GM18519 (cell line): ENCODE results near the gene ARHGEF19.
"Not testable (repeated sequence)": the region's sequence is repeated elsewhere in the genome, so short reads cannot be mapped to it uniquely, and the experiment has no call there.

ENCODE experiments used
- ATAC-seq: cut with Tn5 transposase; IDR thresholded peaks from one replicate; pipeline ENCODE4 v1.9.1; 2021; ENCODE audit warnings: mild to moderate bottlenecking, moderate library complexity; ENCODE audit not compliant: unreplicated experiment, low FRiP score

Gene ARHGEF19

GRCh38 chr1:16170283-16170673 lies 42.2 kb downstream of the ARHGEF19 start:
- no peak for ATAC-seq

- no peak for ATAC-seq
These were observed 43.7 kb downstream of the ARHGEF19 start for GRCh38 chr1:16168622-16169360.

- ATAC-seq: not testable (repeated sequence)
These were observed 44.3 kb downstream of the ARHGEF19 start for GRCh38 chr1:16168144-16168495.

- ATAC-seq: no peak
These were observed 44.9 kb downstream of the ARHGEF19 start for GRCh38 chr1:16167331-16168143.

- ATAC-seq: no peak
These were observed 46.3 kb downstream of the ARHGEF19 start for GRCh38 chr1:16166117-16166516.

GRCh38 chr1:16165548-16165947 lies 46.9 kb downstream of the ARHGEF19 start:
- no peak for ATAC-seq

GRCh38 chr1:16165073-16165364 lies 47.4 kb downstream of the ARHGEF19 start:
- no peak for ATAC-seq

GRCh38 chr1:16164213-16165072 lies 48.0 kb downstream of the ARHGEF19 start:
- ATAC-seq: no peak

- not testable (repeated sequence) for ATAC-seq
These were observed 48.7 kb downstream of the ARHGEF19 start for GRCh38 chr1:16163608-16164212.

GRCh38 chr1:16162163-16162822 lies 50.2 kb downstream of the ARHGEF19 start:
- no peak for ATAC-seq

GRCh38 chr1:16161717-16162116 lies 50.7 kb downstream of the ARHGEF19 start:
- ATAC-seq: no peak

GRCh38 chr1:16158993-16159831 lies 53.2 kb downstream of the ARHGEF19 start:
- no peak for ATAC-seq

- ATAC-seq: no peak
These were observed 54.4 kb downstream of the ARHGEF19 start for GRCh38 chr1:16158025-16158424.

- no peak for ATAC-seq
These were observed 55.5 kb downstream of the ARHGEF19 start for GRCh38 chr1:16156848-16157495.

GRCh38 chr1:16155537-16156410 lies 56.7 kb downstream of the ARHGEF19 start, which contains the start of gene EPHA2:
TSS of gene EPHA2 (minus strand) at chr1:16156069. CDS start at chr1:16155932, 137 bp downstream.
- no peak for ATAC-seq

- no peak for ATAC-seq
These were observed 58.3 kb downstream of the ARHGEF19 start for GRCh38 chr1:16153999-16154673.
